ENCODE results near the gene NOP10.
"Not testable (repeated sequence)": the region's sequence is repeated elsewhere in the genome, so short reads cannot be mapped to it uniquely, and the experiment has no call there.

Gene NOP10

GRCh38 chr15:34342737-34343575 lies at the start of gene NOP10, which contains the start of gene NUTM1:
NOP10 (minus strand) TSS chr15:34343136; CDS start chr15:34343073, 63 bp downstream.
NUTM1 (plus strand) TSS chr15:34343315; CDS start chr15:34343697, 382 bp downstream.
- DNase-seq (ENCODE audit: low read depth in 3 of 3), result peak; percentile 83 to 94 (median 91)

DNA sequence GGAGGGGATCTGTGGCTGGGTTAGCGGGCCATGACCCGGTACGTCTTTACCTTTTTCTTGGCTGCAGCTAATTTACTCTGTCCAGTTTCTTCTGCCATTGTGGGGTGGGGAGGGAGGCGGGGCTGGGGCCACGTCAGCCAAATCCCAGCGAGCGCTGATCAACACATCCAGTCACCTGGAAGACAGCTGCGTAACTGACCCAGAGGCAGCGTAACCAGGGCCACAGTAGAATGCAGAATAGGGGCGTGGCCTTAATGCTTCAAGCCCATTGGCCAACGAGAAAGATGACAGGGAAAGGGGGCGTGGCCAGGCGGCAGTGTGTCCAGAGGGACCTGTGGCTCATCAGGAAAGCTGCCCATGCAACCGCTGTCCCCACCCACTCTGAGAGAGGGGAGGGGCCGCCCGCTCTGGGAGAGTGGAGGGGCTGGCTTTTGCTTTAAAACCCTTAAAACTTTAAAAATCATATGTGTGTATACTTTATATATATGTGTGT lies 46.7 kb upstream of the NOP10 start:
- DNase-seq (ENCODE audit: low read depth in 3 of 3), result not testable (repeated sequence)

DNA sequence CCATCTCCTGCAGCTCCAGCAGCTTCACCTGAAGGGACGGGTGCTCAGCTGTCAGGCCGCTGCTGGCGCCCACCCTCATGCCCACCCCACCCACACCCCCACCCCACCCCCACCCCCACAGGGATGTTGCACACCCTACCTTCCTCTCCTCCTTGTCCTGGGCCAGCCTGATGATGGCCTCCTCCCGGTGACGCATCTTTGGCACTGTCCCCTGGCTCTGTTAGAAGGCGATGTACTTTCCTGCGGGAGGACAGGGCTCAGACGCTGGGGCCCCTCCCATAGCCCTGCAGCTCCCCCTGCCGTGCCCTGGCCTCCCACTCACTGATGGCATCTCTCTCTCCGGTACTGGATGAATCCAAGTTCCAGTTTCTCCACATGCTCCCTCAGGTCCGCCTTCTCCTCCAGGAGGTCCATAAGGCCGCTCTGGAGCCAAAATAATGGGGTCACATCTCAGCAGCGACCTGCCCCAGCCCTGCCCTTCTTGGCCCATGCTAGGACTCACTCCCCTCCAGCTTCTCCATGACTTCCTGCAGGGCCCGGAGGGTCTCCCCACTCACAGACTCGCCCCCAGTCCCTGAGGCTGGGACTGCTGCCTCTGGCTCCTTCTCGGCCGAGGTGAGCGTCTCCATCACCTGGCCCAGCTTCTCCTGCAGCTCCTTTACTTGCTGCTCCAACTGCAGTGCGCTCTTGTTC lies 39.0 kb upstream of the NOP10 start:
- DNase-seq (ENCODE audit: low read depth in 3 of 3), result not testable (repeated sequence)

GRCh38 chr15:34380491-34380890 lies 37.6 kb upstream of the NOP10 start:
- DNase-seq (ENCODE audit: low read depth in 3 of 3), result not testable (repeated sequence)

DNA sequence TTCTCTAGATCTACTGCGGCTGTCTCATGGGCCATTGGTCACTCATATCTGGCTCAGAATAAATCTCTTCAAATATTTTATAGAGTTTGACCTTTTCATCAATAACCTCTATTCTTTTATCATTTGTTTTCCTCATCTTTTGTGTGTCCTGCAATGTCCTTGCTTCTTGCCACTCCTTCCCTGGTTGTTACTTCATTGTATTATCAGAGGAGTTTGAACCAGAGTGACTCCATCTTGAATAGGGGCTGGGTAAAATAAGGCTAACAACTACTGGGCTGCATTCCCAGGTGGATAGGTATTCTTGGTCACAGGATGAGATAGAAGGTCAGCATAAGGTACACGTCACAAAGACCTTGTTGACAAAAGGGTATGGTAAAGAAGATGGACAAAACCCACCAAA lies 33.9 kb upstream of the NOP10 start:
- DNase-seq (ENCODE audit: low read depth in 3 of 3), result no peak

DNA sequence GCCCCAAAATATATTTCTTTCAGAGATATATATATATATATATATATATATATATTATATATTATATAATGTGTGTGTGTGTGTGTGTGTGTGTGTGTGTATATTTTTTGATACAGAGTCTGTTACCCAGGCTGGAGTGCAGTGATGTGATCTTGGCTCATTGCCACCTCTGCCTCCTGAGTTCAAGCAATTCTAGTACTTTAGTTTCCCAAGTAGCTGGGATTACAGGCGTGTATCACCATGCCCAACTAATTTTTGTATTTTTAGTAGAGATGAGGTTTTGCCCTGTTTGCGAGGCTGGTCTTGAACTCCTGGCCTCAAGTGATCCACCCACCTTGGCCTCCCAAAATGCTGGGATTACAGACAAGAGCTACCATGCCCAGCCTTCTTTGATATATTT lies 32.6 kb upstream of the NOP10 start:
- not testable (repeated sequence) for DNase-seq (ENCODE audit: low read depth in 3 of 3)

DNA sequence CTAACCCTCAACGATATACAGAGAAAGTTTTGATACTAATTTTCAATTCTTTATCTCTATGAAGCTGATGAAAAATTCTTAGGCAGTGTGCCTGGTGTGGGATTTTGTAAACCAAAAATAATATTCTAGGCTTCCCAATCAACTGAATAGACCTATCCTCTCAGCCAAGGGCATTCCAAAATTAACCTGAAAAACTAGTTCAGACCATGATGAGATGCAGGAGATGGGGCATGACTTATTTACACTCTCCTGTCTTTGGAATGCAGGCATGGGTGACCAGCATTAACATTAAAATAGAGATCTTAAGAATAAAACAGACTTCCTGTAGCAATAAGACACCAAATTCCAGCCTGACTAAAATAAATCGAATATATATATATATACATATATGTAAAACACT lies 31.9 kb upstream of the NOP10 start:
- no peak for DNase-seq (ENCODE audit: low read depth in 3 of 3)

DNA sequence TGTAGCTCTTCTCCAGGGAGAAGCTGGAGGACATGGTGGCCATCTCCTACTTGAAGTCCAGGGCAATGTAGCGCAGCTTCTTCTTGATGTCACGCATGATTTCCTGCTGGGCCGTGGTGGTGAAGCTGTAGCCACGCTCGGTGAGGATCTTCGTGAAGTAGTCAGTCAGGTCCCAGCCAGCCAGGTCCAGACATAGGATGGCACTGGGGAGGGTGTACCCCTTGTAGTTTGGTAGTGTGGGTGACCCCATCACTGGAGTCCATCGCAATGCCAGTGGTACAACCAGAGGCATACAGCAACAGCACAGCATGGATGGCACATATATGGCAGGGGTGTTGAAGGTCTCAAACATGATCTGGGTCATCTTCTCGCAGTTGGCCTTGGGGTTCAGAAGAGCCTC lies 31.0 kb upstream of the NOP10 start:
- DNase-seq (ENCODE audit: low read depth in 3 of 3), result no peak

- DNase-seq (ENCODE audit: low read depth in 3 of 3), result no peak
These were observed 27.7 kb upstream of the NOP10 start for GRCh38 chr15:34370643-34371042.

- no peak for DNase-seq (ENCODE audit: low read depth in 3 of 3)
These were observed 27.2 kb upstream of the NOP10 start for GRCh38 chr15:34370129-34370528.

GRCh38 chr15:34367101-34368081 lies 24.5 kb upstream of the NOP10 start, which contains the start of gene LPCAT4:
LPCAT4 (minus strand) TSS chr15:34367196; CDS start chr15:34367100, 96 bp downstream.
- DNase-seq (ENCODE audit: low read depth in 3 of 3), result peak; percentile 77 to 80 (median 79)

- peak in 2 of 3 experiments; percentile 16 to 21 for DNase-seq (ENCODE audit: low read depth in 3 of 3)
These were observed 23.5 kb upstream of the NOP10 start for GRCh38 chr15:34366271-34367065.

GRCh38 chr15:34365836-34366235 lies 22.9 kb upstream of the NOP10 start:
- DNase-seq (ENCODE audit: low read depth in 3 of 3), result no peak

DNA sequence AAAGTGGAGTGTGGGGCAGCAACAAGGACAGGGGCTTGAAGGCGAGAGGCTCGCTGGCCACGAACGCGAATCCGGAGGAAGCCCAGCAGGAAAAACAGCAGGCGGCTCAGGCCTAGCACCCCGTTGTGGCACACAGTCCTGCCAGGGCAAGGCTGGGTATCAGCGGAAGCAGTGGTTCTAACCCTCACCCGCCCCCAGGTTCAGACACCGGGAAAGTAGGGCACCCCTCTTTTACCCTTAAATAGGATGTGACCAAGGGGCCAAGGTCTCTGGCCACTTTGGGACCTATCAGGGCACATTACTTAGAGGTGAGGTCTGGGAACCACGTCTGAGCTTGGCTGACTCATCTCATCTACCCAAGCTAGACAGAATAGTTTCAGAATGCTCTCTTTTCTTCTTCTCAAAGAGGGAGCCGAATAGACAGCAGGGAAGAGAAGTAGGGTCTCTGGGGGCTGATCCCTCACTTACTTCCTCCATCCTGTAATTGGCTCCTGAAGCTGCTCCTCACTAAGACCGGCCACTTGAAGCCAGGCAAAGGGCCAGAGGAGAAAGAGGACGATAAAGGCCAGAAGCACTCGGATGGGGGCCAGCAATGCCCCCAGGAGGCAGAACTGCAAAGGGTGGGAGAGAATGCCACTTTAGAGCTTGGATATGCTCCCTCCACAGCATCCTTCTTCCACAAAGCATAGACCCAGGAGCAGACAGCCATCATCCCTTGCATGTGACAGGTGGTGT lies 22.3 kb upstream of the NOP10 start:
- no peak for DNase-seq (ENCODE audit: low read depth in 3 of 3)

GRCh38 chr15:34364041-34364440 lies 21.1 kb upstream of the NOP10 start:
- DNase-seq (ENCODE audit: low read depth in 3 of 3), result no peak

DNA sequence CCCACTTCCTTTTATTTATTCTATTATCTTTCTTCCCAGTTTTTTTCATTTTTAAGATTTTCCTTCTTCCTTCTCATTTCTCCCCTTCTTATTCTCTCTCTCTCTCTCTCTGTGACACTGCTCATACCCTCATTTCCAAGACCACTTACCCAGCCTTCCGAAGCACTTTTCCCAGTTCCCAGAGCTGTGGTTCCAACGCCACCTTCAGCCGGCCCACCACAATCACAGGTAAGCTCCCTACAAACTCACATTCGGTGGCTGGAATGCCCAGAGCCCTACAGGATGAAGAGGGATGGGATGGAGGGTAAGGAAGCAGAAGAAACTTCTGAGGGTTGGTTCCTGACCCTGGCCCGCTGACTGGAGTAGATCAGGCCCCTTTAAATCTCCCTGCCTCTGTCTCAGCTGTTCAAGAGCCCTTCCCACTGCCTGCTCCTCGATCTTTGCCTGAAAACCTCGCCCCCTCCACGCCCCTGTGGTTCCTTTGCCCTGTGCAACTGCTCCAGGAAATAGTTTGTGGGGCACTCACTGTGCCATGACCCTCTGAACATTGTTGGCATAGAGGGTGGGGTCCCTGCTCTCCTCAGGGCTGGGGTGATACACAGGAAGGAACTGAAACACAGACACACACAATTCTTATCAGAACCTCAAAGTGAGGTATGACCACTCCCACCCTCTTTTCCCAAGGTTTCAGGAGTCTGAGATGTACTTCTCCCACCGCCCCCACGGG lies 19.3 kb upstream of the NOP10 start:
- no peak for DNase-seq (ENCODE audit: low read depth in 3 of 3)

- DNase-seq (ENCODE audit: low read depth in 3 of 3), result no peak
These were observed 18.3 kb upstream of the NOP10 start for GRCh38 chr15:34361278-34361677.

GRCh38 chr15:34360298-34360697 lies 17.4 kb upstream of the NOP10 start:
- no peak for DNase-seq (ENCODE audit: low read depth in 3 of 3)

DNA sequence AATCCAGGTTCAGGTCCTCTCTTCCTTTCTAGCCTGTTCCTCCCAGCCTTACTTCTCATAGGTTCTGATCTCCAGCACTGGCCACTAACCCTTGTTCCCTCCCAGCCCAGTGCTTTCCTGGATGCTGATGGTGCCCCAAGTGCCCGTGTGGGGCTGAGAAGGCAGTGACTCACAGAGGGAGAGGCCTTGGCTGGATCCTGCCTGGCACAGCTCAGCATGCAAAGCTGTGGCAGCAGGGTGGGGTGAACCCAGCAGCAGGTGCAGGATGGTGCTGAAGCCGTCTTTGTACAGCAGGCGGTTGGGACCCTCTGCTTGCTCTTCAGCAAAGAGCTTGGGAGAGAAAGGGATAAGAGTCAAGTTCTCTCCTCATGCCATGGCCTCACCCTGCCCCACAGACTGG lies 16.5 kb upstream of the NOP10 start:
- DNase-seq (ENCODE audit: low read depth in 3 of 3), result no peak

Measured in stimulated activated CD4-positive, alpha-beta T cell treated with anti-CD3 and anti-CD28 coated beads, TNF-alpha, amount 100 ng/mL, for 4 hours (primary cell).